Skeletal muscle cell (primary cell): Measurements from ENCODE around the gene MRM2.

ENCODE experiments used
- DNase-seq: peaks from one replicate; pipeline ENCODE4 v3.0.0-alpha.2; 2010; ENCODE audit warnings: low read depth
- H3K4me3 ChIP-seq: 2 replicates; pipeline ENCODE4 v1.5.1; 2011; ENCODE audit warnings: low read depth, mild to moderate bottlenecking, control low read depth, low read length, moderate library complexity

Gene MRM2

DNA sequence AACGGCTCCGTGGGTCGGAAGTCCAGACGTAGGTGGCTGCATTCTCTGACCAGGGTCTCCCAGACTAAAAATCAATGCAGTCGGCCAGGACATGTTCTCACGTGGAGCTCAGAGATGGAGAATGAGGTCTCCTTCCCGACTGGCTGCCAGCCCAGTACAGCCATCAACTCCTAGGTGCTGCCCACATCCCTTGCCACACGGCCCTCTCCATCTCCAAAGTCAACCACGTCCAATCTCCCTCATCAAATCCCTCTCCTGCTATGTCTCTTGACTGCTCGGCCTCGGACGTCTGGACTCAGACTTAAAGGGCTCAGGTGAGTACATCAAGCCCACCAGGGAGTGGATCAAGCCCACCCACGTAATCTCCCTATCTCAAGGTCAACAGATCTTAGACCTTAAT lies 16.2 kb downstream of the MRM2 start:
- no peak overlapping the region for H3K4me3 ChIP-seq
- DNase-seq: no peak

DNA sequence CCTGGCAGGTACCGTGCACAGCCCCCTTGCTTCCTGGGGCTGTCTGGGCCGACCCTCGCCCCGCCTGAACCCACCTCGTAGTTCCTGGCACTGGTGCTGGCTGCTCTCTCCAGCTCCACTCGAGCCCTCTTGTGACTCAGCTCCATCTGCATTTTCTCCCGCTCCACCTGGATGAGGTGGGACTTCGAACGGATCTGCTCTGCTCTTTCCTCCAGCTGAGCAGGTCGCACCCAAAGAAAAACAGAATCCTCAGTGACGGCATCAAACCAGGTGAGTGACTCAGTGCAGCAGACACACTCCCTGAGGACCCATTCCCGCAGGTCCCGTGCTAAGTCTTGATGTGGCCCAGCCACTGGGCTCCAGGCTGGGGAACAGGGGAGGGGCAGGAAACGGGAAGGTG lies 16.7 kb downstream of the MRM2 start:
- H3K4me3 ChIP-seq: no peak overlapping the region
- DNase-seq: no peak

DNA sequence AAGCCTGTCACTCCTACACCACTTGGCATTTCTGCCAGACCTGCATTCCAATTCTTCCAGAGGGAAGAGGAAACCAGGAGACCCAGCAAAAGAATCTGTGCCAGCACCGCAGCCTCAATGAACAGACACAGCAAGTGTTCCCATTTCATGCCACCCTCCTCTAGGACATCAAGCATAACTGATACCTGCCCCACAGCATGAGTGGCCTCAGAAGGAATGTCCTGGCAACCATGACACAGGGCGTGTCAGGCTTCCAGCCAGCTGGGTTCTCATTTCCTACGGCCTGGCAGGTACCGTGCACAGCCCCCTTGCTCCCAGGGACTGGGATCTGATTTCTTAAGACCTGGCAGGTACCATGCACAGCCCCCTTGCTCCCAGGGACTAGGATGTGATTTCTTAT lies 17.1 kb downstream of the MRM2 start:
- no peak for DNase-seq
- H3K4me3 ChIP-seq: no peak overlapping the region

DNA sequence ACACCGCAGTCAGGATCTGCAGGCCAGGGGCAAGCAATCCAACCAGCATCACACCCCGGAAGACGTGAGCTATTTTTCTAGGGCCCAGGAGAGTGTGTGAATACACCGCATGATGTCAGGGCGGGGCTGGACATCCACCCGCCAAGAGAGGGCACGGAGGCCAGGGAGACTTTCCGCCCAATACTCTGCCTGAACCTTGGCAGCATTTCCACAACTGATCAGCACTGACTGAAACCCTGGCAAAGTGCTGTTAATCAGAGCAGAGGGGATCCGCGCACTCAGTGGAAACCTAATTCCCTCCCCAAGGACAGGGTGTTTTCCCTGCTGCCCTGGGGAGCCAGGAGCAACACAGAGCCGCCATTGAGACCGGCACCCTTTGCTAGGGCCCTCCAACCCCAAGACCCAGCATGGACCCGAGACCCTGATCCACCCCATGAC lies 17.5 kb downstream of the MRM2 start:
- no peak for DNase-seq
- no peak overlapping the region for H3K4me3 ChIP-seq

GRCh38 chr7:2223321-2223720 lies 18.7 kb downstream of the MRM2 start:
- DNase-seq: no peak
- no peak overlapping the region for H3K4me3 ChIP-seq

DNA sequence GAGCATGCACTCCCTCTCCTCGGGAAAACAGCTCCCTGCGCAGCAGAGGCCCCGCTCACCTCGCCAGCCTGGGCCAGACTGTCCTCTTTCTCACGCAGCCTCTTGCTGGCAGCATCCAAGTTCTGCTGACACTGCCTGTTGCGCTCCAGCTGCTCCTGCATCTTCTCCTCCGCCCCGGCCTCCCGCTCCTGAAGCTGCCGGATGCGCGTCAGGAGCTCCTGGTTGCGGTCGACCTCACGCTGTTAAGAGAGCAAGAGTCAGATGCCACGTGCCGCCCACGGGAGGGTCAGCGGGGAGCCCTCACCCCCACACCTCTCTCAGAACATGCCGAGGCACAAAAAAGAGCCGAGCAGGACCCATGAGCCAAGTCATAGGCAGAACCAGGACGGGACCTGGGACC lies 19.5 kb downstream of the MRM2 start:
- H3K4me3 ChIP-seq: no peak overlapping the region
- no peak for DNase-seq

DNA sequence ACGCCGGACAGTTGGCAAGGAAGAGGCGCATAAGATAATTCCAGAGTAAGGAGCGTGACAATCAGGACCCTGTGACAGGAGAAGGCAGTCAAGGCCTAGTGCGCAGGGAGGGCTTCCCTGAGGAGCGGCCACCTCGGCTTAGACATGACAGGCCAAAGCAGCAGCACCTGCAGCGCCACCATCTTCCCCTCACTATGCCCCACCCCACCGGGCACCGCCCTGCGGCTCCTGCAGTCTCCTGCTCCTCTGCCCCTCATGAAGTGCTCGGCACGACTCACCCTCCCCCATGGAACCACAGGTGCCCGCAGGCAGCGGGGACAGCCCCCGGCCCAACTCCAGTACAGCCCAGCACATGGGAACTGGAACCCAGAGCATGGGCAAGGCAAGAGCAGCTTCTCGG lies 21.1 kb downstream of the MRM2 start:
- H3K4me3 ChIP-seq: no peak overlapping the region
- no peak for DNase-seq

DNA sequence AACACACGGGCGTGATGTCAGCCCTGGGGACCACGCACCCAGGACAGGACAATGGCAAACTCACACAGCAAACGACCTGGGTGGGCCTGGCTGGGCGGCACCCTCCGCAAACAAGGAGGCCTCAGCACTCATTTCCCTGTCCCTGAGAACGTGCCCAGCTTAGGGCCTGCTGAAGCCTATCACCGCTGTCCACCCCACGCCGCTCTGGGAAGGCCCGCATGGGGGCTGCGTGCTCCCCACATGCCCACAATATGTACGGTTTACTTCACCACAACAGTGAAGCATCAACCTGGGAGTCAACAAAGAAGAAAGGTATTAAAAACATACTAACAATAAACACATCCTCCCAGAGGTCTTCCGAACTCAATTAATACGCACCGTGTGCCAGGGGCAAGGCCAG lies 21.5 kb downstream of the MRM2 start:
- DNase-seq: no peak
- H3K4me3 ChIP-seq: no peak overlapping the region

GRCh38 chr7:2220030-2220429 lies 22.0 kb downstream of the MRM2 start:
- no peak overlapping the region for H3K4me3 ChIP-seq
- DNase-seq: no peak

DNA sequence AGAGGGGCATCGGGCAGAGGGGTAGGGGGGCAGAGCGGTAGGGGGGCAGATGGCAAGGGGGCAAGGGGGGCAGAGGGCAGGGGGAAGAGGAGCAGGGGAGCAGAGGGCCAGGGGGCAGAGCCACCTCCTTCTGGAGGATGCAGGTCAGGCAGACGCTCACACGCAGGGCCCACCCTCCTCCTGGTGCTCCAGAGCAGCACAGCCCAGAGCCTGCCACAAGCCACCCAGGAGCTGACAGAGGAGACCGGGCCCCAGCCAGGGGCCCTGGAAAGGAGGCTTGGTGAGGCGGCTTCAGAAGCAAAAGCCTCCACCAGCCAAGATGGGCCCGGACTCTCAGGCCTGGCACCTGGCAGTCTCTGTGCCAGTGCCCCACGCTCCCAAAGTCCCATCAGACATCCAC lies 22.4 kb downstream of the MRM2 start:
- no peak for DNase-seq
- no peak overlapping the region for H3K4me3 ChIP-seq

- no peak overlapping the region for H3K4me3 ChIP-seq
- DNase-seq: no peak
Observed at GRCh38 chr7:2219136-2219535, 22.9 kb downstream of the MRM2 start.

DNA sequence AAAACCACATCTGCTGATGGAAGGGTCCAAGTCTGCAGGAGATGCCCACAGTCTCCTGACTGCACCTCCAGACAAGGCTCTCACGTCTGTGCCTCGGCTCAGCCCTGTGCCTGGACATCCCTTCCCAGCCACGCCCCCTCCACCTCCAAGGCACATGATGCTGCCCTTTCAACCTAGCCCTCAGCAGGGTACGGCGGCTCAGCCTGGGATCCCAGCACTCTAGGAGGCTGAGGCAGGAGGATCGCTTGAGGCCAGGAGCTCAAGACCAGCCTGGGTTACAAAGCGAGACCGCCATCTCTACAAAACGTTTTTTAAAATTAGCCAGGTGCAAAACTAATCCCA lies 23.6 kb downstream of the MRM2 start:
- no peak for DNase-seq
- no peak overlapping the region for H3K4me3 ChIP-seq

DNA sequence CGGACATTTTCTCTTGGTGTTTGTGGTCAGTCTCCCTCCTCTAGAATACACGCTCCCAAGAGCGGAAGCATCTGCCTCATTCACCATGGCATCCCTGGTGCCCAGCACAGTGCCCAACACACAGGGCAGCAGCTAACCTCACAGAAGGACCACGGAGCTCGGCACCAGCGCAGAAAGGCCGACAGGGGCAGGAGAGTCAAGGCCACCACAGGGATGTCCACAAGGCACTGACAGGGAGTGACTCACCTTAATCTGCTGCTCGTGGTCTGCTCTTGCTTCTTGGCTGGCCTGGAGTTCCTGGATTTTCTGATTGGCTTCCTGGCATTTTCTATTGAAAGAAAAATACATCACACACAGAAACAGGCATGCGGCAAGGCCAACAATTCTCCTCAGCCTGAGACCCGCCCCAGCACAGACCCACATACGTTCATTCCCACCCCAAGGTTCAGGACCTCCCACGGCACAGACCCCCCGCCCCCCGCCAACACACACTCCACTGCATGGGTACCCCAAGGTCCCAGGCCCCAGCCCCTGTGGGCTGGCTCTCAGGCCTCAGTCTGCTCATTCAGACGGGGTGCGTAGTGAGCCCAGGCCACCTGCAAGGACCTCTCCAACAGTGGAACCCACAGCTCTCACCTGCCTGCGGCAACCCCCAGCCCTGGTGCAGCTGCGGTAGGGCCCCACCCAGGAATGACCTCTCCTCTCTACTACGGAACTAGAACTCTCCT lies 24.1 kb downstream of the MRM2 start:
- no peak overlapping the region for H3K4me3 ChIP-seq
- DNase-seq: no peak

DNA sequence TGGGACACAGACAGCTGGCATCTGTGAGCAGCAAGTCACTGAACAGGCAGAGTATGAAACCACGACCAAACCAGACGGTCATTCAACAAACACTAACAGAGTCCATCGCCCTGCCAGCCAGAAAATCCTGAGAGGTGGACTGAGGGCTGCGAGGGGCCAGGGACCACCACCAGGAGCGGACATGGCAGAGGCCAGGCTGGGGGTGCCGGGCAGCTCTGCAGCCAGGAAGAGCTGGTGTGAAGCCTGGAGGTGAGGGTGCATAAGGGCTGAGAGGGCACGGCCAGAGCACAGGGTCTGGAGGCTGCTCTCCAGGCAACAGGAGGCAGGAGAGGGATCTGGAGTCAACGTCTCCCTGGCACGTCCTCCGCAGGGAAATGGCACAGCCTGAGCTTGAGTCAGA lies 24.8 kb downstream of the MRM2 start:
- no peak overlapping the region for H3K4me3 ChIP-seq
- DNase-seq: no peak

DNA sequence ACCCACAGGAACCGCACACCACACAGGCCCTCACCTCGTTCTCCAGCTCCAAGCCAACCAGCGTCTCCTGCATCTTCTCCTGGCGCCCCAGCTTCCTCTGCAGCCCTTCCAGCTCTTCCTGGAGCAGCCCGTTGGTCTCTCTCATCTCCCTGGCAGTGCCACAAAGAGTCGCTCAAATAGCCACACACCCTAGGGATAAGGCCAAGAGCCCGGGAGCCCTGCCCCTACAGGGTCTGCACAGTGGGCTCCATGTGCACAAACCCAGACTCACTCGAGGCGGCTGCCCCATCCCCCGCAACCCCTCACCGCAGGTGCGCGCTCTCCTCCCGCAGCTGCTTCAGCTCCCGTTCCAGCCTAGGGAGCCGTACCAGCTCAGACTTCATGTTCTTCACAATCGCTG lies 26.2 kb downstream of the MRM2 start:
- DNase-seq: no peak
- no peak overlapping the region for H3K4me3 ChIP-seq

DNA sequence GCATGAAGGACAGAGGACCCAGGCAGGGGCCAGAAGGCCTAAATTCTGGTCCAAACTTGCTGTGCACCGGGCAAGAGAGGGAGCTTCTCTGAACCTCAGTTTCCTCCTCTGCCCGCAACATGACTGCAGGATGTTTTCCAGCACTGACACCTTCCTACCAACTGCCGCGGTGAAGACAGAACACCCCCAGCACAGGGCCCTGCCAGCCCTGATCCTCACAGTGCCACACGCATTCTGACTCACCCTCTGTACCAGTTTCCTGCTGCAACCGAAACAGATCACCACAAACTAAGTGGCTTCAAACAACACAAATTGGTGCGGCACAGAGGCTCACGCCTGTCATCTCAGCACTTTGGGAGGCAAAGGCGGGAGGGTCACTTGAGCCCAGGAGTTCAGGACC lies 27.4 kb downstream of the MRM2 start:
- H3K4me3 ChIP-seq: no peak overlapping the region
- DNase-seq: no peak

DNA sequence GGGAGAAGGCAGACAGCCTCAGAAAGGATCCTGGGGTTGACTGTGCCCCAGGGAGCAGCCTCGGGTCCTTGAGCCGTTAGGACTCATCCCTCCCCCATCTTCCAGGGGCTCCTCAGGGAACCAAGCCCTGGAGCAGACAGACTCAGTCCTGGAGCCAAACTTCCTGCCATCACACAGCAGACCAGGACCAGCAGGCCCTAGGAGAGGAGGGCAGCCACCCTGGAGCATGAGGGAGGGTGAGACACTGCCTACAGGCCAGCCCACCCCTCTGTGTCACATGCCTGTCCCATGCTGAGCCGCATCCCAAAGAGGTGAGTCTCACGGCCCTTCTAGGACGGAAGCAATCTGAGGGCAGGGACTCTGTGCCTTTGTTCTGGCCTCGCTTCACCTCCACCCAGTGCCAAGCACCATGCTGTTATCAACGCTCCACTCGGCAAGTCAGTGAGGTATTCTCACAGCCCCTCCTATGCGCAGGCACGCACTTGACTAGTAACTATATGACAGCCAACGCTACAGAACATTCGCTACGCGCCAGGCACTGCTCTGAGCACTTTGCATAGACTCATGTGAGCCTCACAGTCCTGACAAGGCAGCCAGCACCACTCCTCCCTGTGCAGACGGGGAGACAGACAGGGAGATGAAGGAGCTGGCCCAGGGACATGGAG lies 28.3 kb downstream of the MRM2 start:
- no peak overlapping the region for H3K4me3 ChIP-seq
- DNase-seq: no peak

GRCh38 chr7:2212906-2213305 lies 29.1 kb downstream of the MRM2 start:
- DNase-seq: no peak
- H3K4me3 ChIP-seq: no peak overlapping the region

- no peak for DNase-seq
- H3K4me3 ChIP-seq: no peak overlapping the region
Observed at GRCh38 chr7:2211926-2212325, 30.1 kb downstream of the MRM2 start.

DNA sequence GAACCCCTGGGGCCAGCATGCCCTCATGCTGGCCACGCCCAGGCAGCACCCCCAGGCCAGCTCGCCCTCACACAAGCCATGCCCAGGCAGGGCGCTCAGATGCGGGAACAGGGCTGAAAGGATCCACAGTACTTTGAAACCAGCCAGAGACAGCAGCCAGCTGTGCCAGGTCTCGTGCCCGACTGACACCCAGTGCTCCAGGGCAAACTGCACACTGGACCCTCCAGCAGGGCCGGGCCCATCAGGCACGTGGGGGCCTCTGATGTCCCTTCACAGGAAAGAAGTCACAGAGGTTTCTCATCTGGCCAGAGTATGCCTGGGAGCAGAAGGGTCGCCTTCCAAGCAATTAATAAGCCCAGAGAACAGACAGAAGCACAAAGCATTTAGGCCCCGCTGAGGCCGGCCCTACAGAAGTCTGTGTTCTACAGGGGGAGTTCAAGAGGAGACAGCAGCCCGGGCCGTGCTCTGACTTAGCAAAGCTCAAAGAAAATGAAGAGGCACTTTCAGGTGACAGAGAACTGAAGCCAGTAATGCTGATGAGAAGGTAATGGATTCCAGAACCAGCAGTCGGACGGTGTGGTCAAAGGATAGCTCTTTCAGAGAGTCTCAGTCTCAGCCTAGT lies 30.6 kb downstream of the MRM2 start:
- no peak for DNase-seq
- H3K4me3 ChIP-seq: no peak overlapping the region
